ENCODE measurements around the gene OR5V1. TPM values are rescaled to one million over a fixed set of nuclear protein-coding genes. Genes with fewer than 3 reads are reported as not detected.

The OR5V1 gene
- total and polyA plus RNA-seq, 2 experiments from 2014 or later, result not detected

GRCh38 chr6:29319931-29320330, 48.7 kb downstream of the OR5V1 start (continued):
- TF ChIP-seq ETS1 (IDR thresholded peaks at IDR 0.05), result no peak
- no peak for TF ChIP-seq ZNF462 (CRISPR knock-in tag; IDR thresholded peaks at IDR 0.05)
- TF ChIP-seq ZNF114 (CRISPR knock-in tag; IDR thresholded peaks at IDR 0.05), result no peak
- TF ChIP-seq NANOG (IDR thresholded peaks at IDR 0.05; ENCODE audit: borderline replicate concordance), result no peak
- no peak for TF ChIP-seq POLR2AphosphoS5 (IDR thresholded peaks at IDR 0.05; ENCODE audit: low read depth)
- no peak for TF ChIP-seq EZH2phosphoT487 (IDR thresholded peaks at IDR 0.05; ENCODE audit: unreplicated experiment)

Other genes starting within 250 kb of the OR5V1 start
- not detected in 2 replicates for gene OR2J2, start 198.0 kb downstream of the OR5V1 start, total RNA-seq (2014; rRNA removed; shearing (Covaris generic))
- not detected in 2 replicates for gene OR2J2, start 198.0 kb downstream of the OR5V1 start, polyA plus RNA-seq (2016; fragmentation: Nextera tagmentation; extraction: Ambion mirVana)
- not detected in 2 replicates for gene OR14J1, start 67.2 kb downstream of the OR5V1 start, total RNA-seq (2014; rRNA removed; shearing (Covaris generic))
- gene OR14J1, start 67.2 kb downstream of the OR5V1 start, polyA plus RNA-seq (2016; fragmentation: Nextera tagmentation; extraction: Ambion mirVana), result not detected in 2 replicates
- gene OR12D3, start 6.4 kb upstream of the OR5V1 start, total RNA-seq (2014; rRNA removed; shearing (Covaris generic)), result not detected in 2 replicates
- not detected in 2 replicates for gene OR12D3, start 6.4 kb upstream of the OR5V1 start, polyA plus RNA-seq (2016; fragmentation: Nextera tagmentation; extraction: Ambion mirVana)
- not detected in 2 replicates for gene OR12D2, start 26.8 kb upstream of the OR5V1 start, total RNA-seq (2014; rRNA removed; shearing (Covaris generic))
- not detected in 2 replicates for gene OR12D2, start 26.8 kb upstream of the OR5V1 start, polyA plus RNA-seq (2016; fragmentation: Nextera tagmentation; extraction: Ambion mirVana)
- gene OR12D1, start 46.1 kb upstream of the OR5V1 start, total RNA-seq (2014; rRNA removed; shearing (Covaris generic)), result not detected in 2 replicates
- gene OR12D1, start 46.1 kb upstream of the OR5V1 start, polyA plus RNA-seq (2016; fragmentation: Nextera tagmentation; extraction: Ambion mirVana), result not detected in 2 replicates
- not detected in 2 replicates for gene OR10C1, start 70.4 kb upstream of the OR5V1 start, total RNA-seq (2014; rRNA removed; shearing (Covaris generic))
- not detected in 2 replicates for gene OR10C1, start 70.4 kb upstream of the OR5V1 start, polyA plus RNA-seq (2016; fragmentation: Nextera tagmentation; extraction: Ambion mirVana)
- gene OR11A1, start 88.2 kb upstream of the OR5V1 start, total RNA-seq (2014; rRNA removed; shearing (Covaris generic)), result not detected in 2 replicates
- gene OR11A1, start 88.2 kb upstream of the OR5V1 start, polyA plus RNA-seq (2016; fragmentation: Nextera tagmentation; extraction: Ambion mirVana), result not detected in 2 replicates
- gene OR2H1, start 88.3 kb upstream of the OR5V1 start, total RNA-seq (2014; rRNA removed; shearing (Covaris generic)), result not detected in 2 replicates
- gene OR2H1, start 88.3 kb upstream of the OR5V1 start, polyA plus RNA-seq (2016; fragmentation: Nextera tagmentation; extraction: Ambion mirVana), result not detected in 2 replicates
- gene MAS1L, start 119.1 kb upstream of the OR5V1 start, total RNA-seq (2014; rRNA removed; shearing (Covaris generic)), result not detected in 2 replicates
- gene MAS1L, start 119.1 kb upstream of the OR5V1 start, polyA plus RNA-seq (2016; fragmentation: Nextera tagmentation; extraction: Ambion mirVana), result not detected in 2 replicates
- gene UBD, start 190.9 kb upstream of the OR5V1 start, total RNA-seq (2014; rRNA removed; shearing (Covaris generic)), result not detected in 2 replicates
- not detected in 2 replicates for gene UBD, start 190.9 kb upstream of the OR5V1 start, polyA plus RNA-seq (2016; fragmentation: Nextera tagmentation; extraction: Ambion mirVana)
- gene OR2H2, start 216.3 kb upstream of the OR5V1 start, total RNA-seq (2014; rRNA removed; shearing (Covaris generic)), result not detected in 2 replicates
- 0.83 and 0.86 TPM in 2 replicates for gene OR2H2, start 216.3 kb upstream of the OR5V1 start, polyA plus RNA-seq (2016; fragmentation: Nextera tagmentation; extraction: Ambion mirVana)